ENCODE results near the gene CSNK1D. TPM values are rescaled to one million over a fixed set of nuclear protein-coding genes. Genes with fewer than 3 reads are reported as not detected.
"Not testable (repeated sequence)": the region's sequence is repeated elsewhere in the genome, so short reads cannot be mapped to it uniquely, and the experiment has no call there.

CSNK1D gene
- total and polyA plus RNA-seq, 3 donors from 2014 or later: 137 to 179 (median 178) TPM

DNA sequence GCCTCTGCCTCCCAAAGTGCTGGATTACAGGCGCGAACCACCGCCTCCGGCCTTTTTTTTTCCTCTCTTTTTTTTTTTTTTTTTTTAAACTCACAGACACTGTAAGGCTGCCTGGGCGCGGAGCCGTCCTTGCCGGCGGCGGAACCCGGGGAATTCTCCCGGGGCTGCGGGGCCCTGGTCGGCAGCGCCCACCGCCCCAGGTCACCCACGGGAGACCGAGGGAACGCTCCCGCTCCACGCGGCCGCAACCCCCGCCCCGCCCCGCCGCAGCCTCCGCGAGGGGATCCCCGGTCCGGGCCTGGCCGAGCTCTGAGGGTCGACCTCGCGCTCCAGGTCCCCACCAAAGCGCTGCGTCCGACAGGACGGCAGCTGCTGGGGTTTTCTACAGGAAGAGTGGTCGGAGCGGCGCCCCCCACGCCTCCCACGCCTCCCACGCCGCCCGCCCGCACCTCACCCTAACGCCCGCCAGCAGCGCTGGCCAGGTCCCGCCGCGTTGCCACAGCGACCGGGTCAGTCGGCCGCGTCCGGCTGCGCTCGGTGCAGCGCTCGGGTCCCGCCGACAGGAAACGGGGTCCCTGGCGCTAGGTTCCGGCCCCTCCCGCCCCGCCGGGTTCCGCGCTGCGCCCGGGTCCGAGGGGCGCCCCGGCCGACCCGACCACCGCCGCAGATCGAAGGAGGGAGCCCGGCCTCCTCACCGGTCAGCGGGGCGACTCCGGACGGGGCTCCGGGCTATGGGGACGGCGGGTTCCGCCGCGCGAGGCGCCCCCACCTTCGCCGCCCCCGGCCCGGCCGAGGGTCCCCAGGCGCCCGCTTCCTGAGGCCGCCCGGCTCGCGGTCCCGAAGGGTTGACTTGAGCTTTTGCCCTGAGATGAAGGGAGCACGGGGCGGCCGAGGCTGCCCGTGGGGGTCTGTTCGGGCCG lies 60.9 kb downstream of the CSNK1D start, which contains the start of gene CCDC57:
Gene CCDC57, minus strand, starts transcription at position 512 of the 920 bp plus-strand sequence. CDS start 10,898 bp downstream, outside the sequence.
- Histone ChIP-seq H3K4me1 (peaks cover 26% of the 10 kb centered on the region), H3K9me3 (no peaks in the 10 kb centered on the region), H3K36me3 (ENCODE audit: low read depth, missing control alignments) (no peaks in the 10 kb centered on the region), H3K27ac (peak within 1 kb of the TSS; percentile 82 to 89), H3K27me3 (no peaks in the 10 kb centered on the region), H3K4me3 (peak within 1 kb of the TSS; percentile 88 to 96)
- intact Hi-C loops (cut with DNase I; ENCODE audit: low total_unique reads): no loop called here
- 0 to 1% methylated on average over 25 to 38 of the region's 116 CpGs for WGBS, 2 donors
- TF ChIP-seq, protein P1, sequence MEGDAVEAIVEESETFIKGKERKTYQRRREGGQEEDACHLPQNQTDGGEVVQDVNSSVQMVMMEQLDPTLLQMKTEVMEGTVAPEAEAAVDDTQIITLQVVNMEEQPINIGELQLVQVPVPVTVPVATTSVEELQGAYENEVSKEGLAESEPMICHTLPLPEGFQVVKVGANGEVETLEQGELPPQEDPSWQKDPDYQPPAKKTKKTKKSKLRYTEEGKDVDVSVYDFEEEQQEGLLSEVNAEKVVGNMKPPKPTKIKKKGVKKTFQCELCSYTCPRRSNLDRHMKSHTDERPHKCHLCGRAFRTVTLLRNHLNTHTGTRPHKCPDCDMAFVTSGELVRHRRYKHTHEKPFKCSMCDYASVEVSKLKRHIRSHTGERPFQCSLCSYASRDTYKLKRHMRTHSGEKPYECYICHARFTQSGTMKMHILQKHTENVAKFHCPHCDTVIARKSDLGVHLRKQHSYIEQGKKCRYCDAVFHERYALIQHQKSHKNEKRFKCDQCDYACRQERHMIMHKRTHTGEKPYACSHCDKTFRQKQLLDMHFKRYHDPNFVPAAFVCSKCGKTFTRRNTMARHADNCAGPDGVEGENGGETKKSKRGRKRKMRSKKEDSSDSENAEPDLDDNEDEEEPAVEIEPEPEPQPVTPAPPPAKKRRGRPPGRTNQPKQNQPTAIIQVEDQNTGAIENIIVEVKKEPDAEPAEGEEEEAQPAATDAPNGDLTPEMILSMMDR (IDR thresholded peaks at IDR 0.05): peak in 1 of 3 experiments; percentile 18
- TF ChIP-seq POLR2A (IDR thresholded peaks at IDR 0.05): no peak
- DNase-seq: peak; percentile 81

DNA sequence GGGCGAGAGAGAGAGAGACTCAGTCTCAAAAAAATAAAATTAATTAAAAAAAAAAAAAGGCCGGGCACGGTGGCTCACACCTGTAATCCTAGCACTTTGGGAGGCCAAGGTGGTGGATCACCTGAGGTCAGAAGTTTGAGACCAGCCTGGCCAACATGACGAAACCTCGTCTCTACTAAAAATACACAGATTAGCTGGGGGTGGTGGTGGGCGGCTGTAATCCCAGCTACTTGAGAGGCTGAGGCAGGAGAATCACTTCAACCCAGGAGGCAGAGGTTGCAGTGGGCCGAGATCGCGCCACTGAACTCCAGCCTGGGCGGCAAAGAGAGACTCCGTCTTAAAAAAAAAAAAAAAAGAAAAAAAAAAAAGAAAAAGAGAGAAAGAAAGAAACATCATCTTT lies 62.8 kb downstream of the CSNK1D start:
- H3K4me1 ChIP-seq: peaks cover 17% of the 10 kb centered on the region
- WGBS, 2 donors: 91 to 95% methylated on average over 11 of the region's 11 CpGs
- DNase-seq; H3K4me3 ChIP-seq; intact Hi-C loops (cut with DNase I; ENCODE audit: low total_unique reads); H3K27me3 ChIP-seq; H3K36me3 ChIP-seq (ENCODE audit: low read depth, missing control alignments); H3K9me3 ChIP-seq: not testable (repeated sequence)
- peak overlapping the region in 1 of 2 donors; percentile 10 for H3K27ac ChIP-seq

DNA sequence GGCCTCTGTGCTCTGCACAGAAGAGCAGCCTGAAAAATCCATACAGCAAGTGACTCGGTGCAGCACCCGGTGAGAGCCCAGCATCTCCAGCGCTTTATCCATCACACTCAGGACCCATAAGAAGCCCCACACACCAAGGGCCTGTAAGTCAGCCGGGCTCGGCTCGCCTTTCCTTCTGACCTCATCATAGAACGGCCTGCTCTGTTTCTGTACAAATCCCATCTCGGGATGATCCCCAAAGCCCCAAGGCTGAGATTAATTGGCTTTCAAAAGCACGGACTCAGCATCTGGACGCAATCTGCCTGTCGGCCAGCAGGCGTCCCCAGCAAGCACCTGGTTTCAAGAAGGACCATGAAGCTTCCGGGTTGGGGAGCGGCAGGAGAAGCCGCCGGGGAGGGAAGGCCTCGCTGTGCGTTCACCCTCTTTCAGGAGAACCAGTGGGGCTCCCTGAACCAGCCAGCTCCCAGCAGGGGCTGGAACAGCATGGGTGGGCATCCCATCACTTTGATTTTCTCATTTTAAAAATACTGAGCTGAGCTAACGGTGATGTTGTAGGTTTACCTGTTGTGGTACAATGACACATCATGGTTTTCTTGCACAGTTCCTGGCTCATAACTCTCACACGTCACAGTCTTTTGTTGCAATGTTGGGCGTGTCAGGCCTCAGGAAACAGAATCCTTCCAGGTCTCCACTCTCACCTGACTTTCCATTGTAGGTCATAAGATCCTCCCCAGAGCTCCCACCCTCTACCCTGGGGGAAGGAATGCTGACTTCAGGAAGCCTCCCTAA lies 67.6 kb downstream of the CSNK1D start:
- Histone ChIP-seq H3K9me3 (no peaks in the 10 kb centered on the region), H3K4me1 (peaks cover 11% of the 10 kb centered on the region), H3K4me3 (no peak overlapping the region), H3K27me3 (no peaks in the 10 kb centered on the region), H3K36me3 (ENCODE audit: low read depth, missing control alignments) (no peaks in the 10 kb centered on the region), H3K27ac (peak overlapping the region in 1 of 2 donors; percentile 69)
- peak; percentile 92 for DNase-seq
- intact Hi-C loops (cut with DNase I; ENCODE audit: low total_unique reads): no loop called here
- 33 to 65% methylated on average over 7 to 21 of the region's 21 CpGs for WGBS, 2 donors
- TF ChIP-seq POLR2A (IDR thresholded peaks at IDR 0.05): no peak
- TF ChIP-seq, protein P1 (IDR thresholded peaks at IDR 0.05): peak; percentile 76 to 96 (median 83)

DNA sequence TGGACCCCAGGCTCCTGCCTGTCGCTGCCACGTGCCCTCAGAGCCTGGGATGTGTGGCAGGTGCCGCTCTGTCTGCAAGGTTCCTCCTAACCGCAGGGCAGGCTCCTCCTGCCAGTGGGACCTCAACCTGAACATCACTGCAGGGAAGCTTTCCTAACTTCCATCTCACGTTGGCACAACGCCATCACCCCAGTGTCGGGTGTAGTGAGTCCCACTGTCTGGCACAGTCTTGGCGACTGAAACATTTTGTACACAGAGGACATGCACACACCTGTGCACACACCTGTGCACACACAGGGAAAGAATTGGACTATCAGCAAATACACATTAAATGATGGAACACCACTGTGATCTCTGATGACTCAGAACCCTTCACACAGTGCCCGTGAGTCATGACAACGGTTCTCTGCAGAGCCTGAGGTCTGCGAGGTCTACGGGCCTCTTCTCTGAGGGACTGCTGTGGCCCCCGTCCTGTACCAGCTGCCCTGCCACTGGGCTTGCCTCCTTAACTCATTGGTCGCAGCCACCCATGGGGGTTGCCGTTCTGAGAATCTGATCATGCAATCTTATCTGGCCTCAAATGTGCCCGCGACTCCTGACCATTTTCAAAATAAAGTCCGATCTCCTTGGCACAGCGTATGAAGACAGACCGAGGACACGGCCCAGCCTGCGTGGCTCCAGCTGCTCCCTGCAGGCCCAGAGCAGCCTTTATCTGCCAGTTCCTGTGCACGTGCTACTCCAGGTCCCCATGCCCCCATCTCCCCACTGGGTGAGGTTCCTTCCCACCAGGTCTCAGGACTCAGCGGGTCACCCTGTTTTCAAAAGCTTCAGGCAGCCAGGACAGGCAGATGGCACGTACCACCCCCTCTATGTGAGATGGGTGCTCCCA lies 68.4 kb downstream of the CSNK1D start:
- intact Hi-C loops (cut with DNase I; ENCODE audit: low total_unique reads): no loop called here

More for the DNA sequence above, 68.4 kb downstream of the CSNK1D start:
- WGBS, 2 donors: 75 to 77% methylated on average over 19 to 25 of the region's 25 CpGs
- no peaks in the 10 kb centered on the region for H3K9me3 ChIP-seq
- H3K36me3 ChIP-seq (ENCODE audit: low read depth, missing control alignments): no peaks in the 10 kb centered on the region
- H3K27ac ChIP-seq: no peak overlapping the region
- H3K27me3 ChIP-seq: no peaks in the 10 kb centered on the region
- no peak for DNase-seq
- TF ChIP-seq POLR2A (IDR thresholded peaks at IDR 0.05): no peak
- TF ChIP-seq, protein P1 (IDR thresholded peaks at IDR 0.05): no peak
- no peak overlapping the region for H3K4me3 ChIP-seq
- peaks cover 11% of the 10 kb centered on the region for H3K4me1 ChIP-seq

Data from testis (tissue), 3 donors.